ENCODE results near the gene TDRKH.

TDRKH gene

DNA sequence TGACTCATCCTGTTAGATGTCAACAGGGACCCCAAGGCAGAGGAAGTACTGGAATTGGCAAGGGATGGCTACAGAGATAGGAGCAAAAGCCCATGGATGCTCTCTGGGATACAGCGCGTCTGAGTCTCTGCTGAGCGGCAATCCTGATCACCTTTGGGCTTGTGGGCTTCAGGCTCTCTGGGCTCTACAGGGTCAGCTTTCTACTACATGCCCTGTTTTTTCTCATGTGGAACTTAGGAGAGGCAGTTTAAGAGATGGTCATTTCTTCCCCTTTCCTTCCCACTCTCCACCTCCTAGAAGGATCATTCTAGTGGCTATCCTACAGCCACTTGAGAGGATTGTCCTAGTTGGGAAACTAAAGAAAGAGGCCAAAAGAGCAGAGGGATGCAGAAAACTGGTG lies 13.6 kb upstream of the TDRKH start:
- Histone ChIP-seq H3K36me3 (ENCODE audit: control insufficient read depth, insufficient read depth, low read length) (peaks cover 7% of the 10 kb centered on the region), H3K27ac (ENCODE audit: insufficient read depth, low read length, poor library complexity, severe bottlenecking) (no peak overlapping the region)

DNA sequence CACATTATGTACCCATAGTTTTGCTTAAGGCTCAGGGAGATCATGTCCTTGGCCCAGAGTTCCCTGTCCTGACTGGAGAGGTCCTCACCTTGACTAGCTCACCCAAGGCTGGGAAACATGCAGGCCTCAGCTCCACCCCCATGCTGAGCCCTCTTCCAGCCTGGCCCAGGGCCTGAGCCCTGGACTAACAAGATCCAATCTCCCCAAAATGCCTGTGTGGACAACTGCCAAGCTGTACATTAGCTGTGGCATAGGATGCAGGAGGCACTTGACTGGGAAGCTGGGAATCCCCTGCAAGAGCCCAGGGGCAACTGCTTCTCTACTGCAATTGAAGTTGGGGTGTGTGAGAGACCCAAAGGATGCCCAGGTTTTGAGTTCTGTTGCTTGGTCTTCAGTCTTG lies 12.9 kb upstream of the TDRKH start:
- DNase-seq = no peak
- Histone ChIP-seq H3K36me3 (ENCODE audit: control insufficient read depth, insufficient read depth, low read length) (peaks cover under 1% of the 10 kb centered on the region), H3K4me1 (ENCODE audit: control insufficient read depth, insufficient read depth, low read length, poor library complexity, severe bottlenecking) (peaks cover 8% of the 10 kb centered on the region), H3K9me3 (ENCODE audit: control insufficient read depth, low read length) (no peaks in the 10 kb centered on the region), H3K4me3 (ENCODE audit: insufficient read depth, low read depth, low read length, poor library complexity, severe bottlenecking) (no peak overlapping the region), H3K27ac (ENCODE audit: insufficient read depth, low read length, poor library complexity, severe bottlenecking) (no peak overlapping the region), H3K27me3 (replicated peaks; ENCODE audit: control insufficient read depth, insufficient read depth, low read length, poor library complexity, severe bottlenecking) (no peaks in the 10 kb centered on the region)

More for the DNA sequence above, 13.6 kb upstream of the TDRKH start:
- Histone ChIP-seq H3K4me1 (ENCODE audit: control insufficient read depth, insufficient read depth, low read length, poor library complexity, severe bottlenecking) (peaks cover 8% of the 10 kb centered on the region), H3K27me3 (replicated peaks; ENCODE audit: control insufficient read depth, insufficient read depth, low read length, poor library complexity, severe bottlenecking) (no peaks in the 10 kb centered on the region), H3K4me3 (ENCODE audit: insufficient read depth, low read depth, low read length, poor library complexity, severe bottlenecking) (no peak overlapping the region), H3K9me3 (ENCODE audit: control insufficient read depth, low read length) (no peaks in the 10 kb centered on the region)
- no peak for DNase-seq

DNA sequence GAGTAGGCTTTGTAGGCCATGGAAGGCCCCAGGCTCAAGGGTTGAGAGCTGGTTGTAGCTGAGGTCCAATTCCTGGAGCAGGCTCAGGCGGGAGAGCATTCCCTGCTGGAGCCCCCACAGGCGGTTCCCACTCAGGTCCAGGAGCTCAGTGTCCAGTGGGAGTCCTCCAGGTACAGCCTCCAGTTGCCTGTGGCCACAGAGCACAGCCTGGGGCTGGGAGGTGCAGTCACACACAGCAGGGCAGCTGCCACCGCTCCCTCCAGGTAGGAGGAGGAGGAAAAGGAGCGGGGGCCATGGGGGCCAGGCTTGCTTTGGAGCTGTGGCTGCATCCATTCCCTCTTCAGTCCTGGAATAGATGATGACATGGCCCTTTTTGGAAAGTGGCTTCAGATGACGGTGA lies 12.1 kb upstream of the TDRKH start:
- no peaks in the 10 kb centered on the region for H3K27me3 ChIP-seq (replicated peaks; ENCODE audit: control insufficient read depth, insufficient read depth, low read length, poor library complexity, severe bottlenecking)
- no peaks in the 10 kb centered on the region for H3K9me3 ChIP-seq (ENCODE audit: control insufficient read depth, low read length)
- H3K4me1 ChIP-seq (ENCODE audit: control insufficient read depth, insufficient read depth, low read length, poor library complexity, severe bottlenecking) = peaks cover 8% of the 10 kb centered on the region
- H3K36me3 ChIP-seq (ENCODE audit: control insufficient read depth, insufficient read depth, low read length) = no peaks in the 10 kb centered on the region
- no peak overlapping the region for H3K4me3 ChIP-seq (ENCODE audit: insufficient read depth, low read depth, low read length, poor library complexity, severe bottlenecking)
- DNase-seq = no peak
- no peak overlapping the region for H3K27ac ChIP-seq (ENCODE audit: insufficient read depth, low read length, poor library complexity, severe bottlenecking)

- Histone ChIP-seq H3K9me3 (ENCODE audit: control insufficient read depth, low read length) (no peaks in the 10 kb centered on the region), H3K27me3 (replicated peaks; ENCODE audit: control insufficient read depth, insufficient read depth, low read length, poor library complexity, severe bottlenecking) (no peaks in the 10 kb centered on the region), H3K36me3 (ENCODE audit: control insufficient read depth, insufficient read depth, low read length) (no peaks in the 10 kb centered on the region), H3K27ac (ENCODE audit: insufficient read depth, low read length, poor library complexity, severe bottlenecking) (no peak overlapping the region), H3K4me1 (ENCODE audit: control insufficient read depth, insufficient read depth, low read length, poor library complexity, severe bottlenecking) (peaks cover 8% of the 10 kb centered on the region), H3K4me3 (ENCODE audit: insufficient read depth, low read depth, low read length, poor library complexity, severe bottlenecking) (no peak overlapping the region)
- no peak for DNase-seq
Measured at GRCh38 chr1:151801846-151802245, 11.5 kb upstream of the TDRKH start.

DNA sequence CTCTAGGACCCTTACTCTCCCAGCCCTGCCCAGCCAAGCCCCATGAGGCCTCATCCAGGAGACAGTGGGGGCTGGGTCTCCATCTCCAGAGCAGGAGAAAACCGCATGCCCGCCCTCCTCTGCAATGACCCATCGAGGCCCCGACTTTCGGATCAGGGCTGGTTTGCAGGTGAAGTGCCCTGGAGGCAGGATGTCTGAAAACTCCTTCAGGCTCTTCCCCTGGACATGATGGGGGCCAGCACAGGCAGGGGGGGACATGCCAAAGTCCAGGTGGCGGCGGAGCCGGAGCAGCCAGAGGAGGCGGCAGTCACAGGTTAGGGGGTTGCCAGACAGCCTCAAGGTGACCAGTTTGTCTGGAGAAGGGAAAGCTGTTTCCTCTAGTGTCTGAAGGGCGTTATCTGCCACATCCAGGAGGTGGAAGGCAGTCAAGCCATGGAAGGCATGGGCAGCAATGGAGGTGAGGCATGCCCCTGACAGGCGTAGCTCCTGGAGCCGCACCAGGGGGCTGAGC lies 11.1 kb upstream of the TDRKH start:
- Histone ChIP-seq H3K9me3 (ENCODE audit: control insufficient read depth, low read length) (no peaks in the 10 kb centered on the region), H3K27me3 (replicated peaks; ENCODE audit: control insufficient read depth, insufficient read depth, low read length, poor library complexity, severe bottlenecking) (no peaks in the 10 kb centered on the region), H3K27ac (ENCODE audit: insufficient read depth, low read length, poor library complexity, severe bottlenecking) (no peak overlapping the region), H3K4me1 (ENCODE audit: control insufficient read depth, insufficient read depth, low read length, poor library complexity, severe bottlenecking) (peaks cover 8% of the 10 kb centered on the region), H3K36me3 (ENCODE audit: control insufficient read depth, insufficient read depth, low read length) (no peaks in the 10 kb centered on the region), H3K4me3 (ENCODE audit: insufficient read depth, low read depth, low read length, poor library complexity, severe bottlenecking) (no peak overlapping the region)
- DNase-seq = no peak

DNA sequence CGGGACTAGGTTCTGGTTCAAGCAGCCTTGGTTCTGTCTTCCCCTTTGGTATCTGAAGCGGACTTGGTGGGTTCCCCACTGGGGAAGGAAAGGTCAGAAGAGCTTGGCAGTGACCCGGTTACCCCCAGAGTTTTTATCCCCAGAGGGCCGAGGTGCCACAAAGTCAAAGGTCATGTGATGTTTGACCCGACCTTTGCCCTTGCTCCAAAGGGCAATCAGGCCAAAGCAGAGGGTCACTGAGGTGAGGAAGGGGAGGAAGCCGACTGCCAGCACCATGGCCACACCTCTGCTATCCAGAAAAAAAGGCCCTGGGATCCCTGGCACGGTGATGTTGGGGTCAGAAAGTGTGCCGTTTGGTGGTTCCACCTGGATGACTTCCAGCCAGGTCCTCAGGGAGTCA lies 10.5 kb upstream of the TDRKH start:
- Histone ChIP-seq H3K27me3 (replicated peaks; ENCODE audit: control insufficient read depth, insufficient read depth, low read length, poor library complexity, severe bottlenecking) (no peaks in the 10 kb centered on the region), H3K4me1 (ENCODE audit: control insufficient read depth, insufficient read depth, low read length, poor library complexity, severe bottlenecking) (peaks cover 8% of the 10 kb centered on the region), H3K9me3 (ENCODE audit: control insufficient read depth, low read length) (no peaks in the 10 kb centered on the region), H3K36me3 (ENCODE audit: control insufficient read depth, insufficient read depth, low read length) (no peaks in the 10 kb centered on the region), H3K4me3 (ENCODE audit: insufficient read depth, low read depth, low read length, poor library complexity, severe bottlenecking) (no peak overlapping the region), H3K27ac (ENCODE audit: insufficient read depth, low read length, poor library complexity, severe bottlenecking) (no peak overlapping the region)
- no peak for DNase-seq

DNA sequence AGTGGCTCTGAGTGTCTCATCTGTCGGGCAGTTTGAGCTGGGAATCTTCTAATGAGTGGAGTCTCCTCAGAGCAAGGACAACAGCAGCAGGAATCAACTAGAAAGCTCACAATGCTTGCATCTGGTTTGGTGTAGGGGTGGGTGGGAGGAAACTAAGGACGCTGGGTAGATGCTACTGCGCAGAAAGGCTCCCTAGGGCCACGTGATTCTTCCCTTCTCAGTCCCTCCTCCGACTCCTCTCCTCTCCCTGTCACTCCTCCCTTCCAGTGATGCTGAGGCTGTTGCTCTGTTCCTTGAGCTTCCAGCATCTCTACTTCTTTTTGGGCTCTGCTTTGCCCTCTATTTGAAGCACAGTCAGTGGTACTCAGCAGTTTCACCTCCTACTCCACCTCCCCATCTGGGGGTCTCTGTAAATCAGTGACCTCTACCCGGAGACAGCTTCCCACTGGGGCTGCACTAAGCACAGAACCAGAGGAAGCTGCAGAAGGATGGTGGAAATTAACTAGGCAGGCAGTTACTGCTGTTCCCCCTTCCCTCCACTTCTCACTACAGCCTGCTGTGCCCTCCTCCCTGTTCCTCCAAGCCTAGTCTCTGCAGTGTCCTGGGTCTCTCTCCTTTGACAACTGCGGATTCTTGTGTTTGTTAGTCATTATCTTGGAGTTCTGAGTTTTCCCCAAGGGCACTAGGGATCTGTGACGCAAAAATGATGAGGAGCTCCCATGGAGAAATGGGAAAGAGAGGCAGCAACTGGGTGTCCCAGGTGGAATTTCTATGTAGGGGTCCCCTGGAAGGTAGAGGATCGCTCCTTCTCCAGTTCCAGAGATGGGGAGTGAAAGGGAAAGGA lies 9.1 kb upstream of the TDRKH start:
- Histone ChIP-seq H3K9me3 (ENCODE audit: control insufficient read depth, low read length) (no peaks in the 10 kb centered on the region), H3K27ac (ENCODE audit: insufficient read depth, low read length, poor library complexity, severe bottlenecking) (no peak overlapping the region), H3K4me3 (ENCODE audit: insufficient read depth, low read depth, low read length, poor library complexity, severe bottlenecking) (no peak overlapping the region), H3K27me3 (replicated peaks; ENCODE audit: control insufficient read depth, insufficient read depth, low read length, poor library complexity, severe bottlenecking) (no peaks in the 10 kb centered on the region), H3K36me3 (ENCODE audit: control insufficient read depth, insufficient read depth, low read length) (no peaks in the 10 kb centered on the region), H3K4me1 (ENCODE audit: control insufficient read depth, insufficient read depth, low read length, poor library complexity, severe bottlenecking) (peaks cover 8% of the 10 kb centered on the region)
- DNase-seq = no peak

- Histone ChIP-seq H3K27ac (ENCODE audit: insufficient read depth, low read length, poor library complexity, severe bottlenecking) (no peak overlapping the region), H3K36me3 (ENCODE audit: control insufficient read depth, insufficient read depth, low read length) (no peaks in the 10 kb centered on the region), H3K9me3 (ENCODE audit: control insufficient read depth, low read length) (no peaks in the 10 kb centered on the region), H3K4me3 (ENCODE audit: insufficient read depth, low read depth, low read length, poor library complexity, severe bottlenecking) (no peak overlapping the region), H3K27me3 (replicated peaks; ENCODE audit: control insufficient read depth, insufficient read depth, low read length, poor library complexity, severe bottlenecking) (no peaks in the 10 kb centered on the region), H3K4me1 (ENCODE audit: control insufficient read depth, insufficient read depth, low read length, poor library complexity, severe bottlenecking) (peaks cover 8% of the 10 kb centered on the region)
- DNase-seq = no peak
Measured at GRCh38 chr1:151798571-151798970, 8.3 kb upstream of the TDRKH start.

- Histone ChIP-seq H3K4me1 (ENCODE audit: control insufficient read depth, insufficient read depth, low read length, poor library complexity, severe bottlenecking) (peaks cover 11% of the 10 kb centered on the region), H3K4me3 (ENCODE audit: insufficient read depth, low read depth, low read length, poor library complexity, severe bottlenecking) (peak overlapping the region; percentile 90), H3K27ac (ENCODE audit: insufficient read depth, low read length, poor library complexity, severe bottlenecking) (peak overlapping the region; percentile 46), H3K9me3 (ENCODE audit: control insufficient read depth, low read length) (no peaks in the 10 kb centered on the region), H3K36me3 (ENCODE audit: control insufficient read depth, insufficient read depth, low read length) (no peaks in the 10 kb centered on the region), H3K27me3 (replicated peaks; ENCODE audit: control insufficient read depth, insufficient read depth, low read length, poor library complexity, severe bottlenecking) (no peaks in the 10 kb centered on the region)
- peak in 1 of 3 donors; percentile 11 for DNase-seq
Measured at GRCh38 chr1:151790940-151791651, 796 bp upstream of the TDRKH start.

DNA sequence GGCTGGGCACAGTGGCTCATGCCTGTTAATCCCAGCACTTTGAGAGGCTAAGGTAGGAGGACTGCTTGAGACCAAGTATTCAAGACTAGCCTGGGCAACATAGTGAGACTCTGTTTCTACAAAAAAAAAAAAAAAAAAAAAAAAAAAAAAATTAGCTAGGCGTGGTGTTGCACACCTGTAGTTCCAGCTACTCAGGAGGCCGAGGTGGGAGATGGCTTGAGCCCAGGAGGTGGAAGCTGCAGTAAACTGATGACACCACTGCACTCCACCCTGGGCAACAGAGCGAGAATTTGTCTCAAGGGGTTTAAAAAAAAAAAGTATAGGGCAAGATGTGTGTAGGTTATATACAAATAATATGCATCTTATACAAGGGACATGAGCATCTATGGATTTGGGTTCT lies 2.6 kb downstream of the TDRKH start:
- no peaks in the 10 kb centered on the region for H3K9me3 ChIP-seq (ENCODE audit: control insufficient read depth, low read length)
- no peak overlapping the region for H3K27ac ChIP-seq (ENCODE audit: insufficient read depth, low read length, poor library complexity, severe bottlenecking)
- H3K4me1 ChIP-seq (ENCODE audit: control insufficient read depth, insufficient read depth, low read length, poor library complexity, severe bottlenecking) = peaks cover 11% of the 10 kb centered on the region
- no peak for DNase-seq
- no peaks in the 10 kb centered on the region for H3K36me3 ChIP-seq (ENCODE audit: control insufficient read depth, insufficient read depth, low read length)
- no peaks in the 10 kb centered on the region for H3K27me3 ChIP-seq (replicated peaks; ENCODE audit: control insufficient read depth, insufficient read depth, low read length, poor library complexity, severe bottlenecking)
- no peak overlapping the region for H3K4me3 ChIP-seq (ENCODE audit: insufficient read depth, low read depth, low read length, poor library complexity, severe bottlenecking)
